ENCODE data around the gene ZBED6. TPM values are rescaled to one million over a fixed set of nuclear protein-coding genes. Genes with fewer than 3 reads are reported as not detected.
"Not testable (repeated sequence)": the region's sequence is repeated elsewhere in the genome, so short reads cannot be mapped to it uniquely, and the experiment has no call there.

Gene ZBED6
- total RNA-seq (2022) (68.2 and 69.8 TPM in 2 replicates), Bru-seq, nascent RNA (percentile 97 among the genes with signal in this experiment), BruChase-seq, experiment 1, labeled RNA remaining after a 6-hour chase (percentile 99 among the genes with signal in this experiment), BruChase-seq, experiment 2, labeled RNA remaining after a 2-hour chase (percentile 99 among the genes with signal in this experiment)
- long read RNA-seq, full-length matches to known transcripts = 14 of 18 reads
- long read RNA-seq, partial matches to known transcripts = 0 of 18 reads
- long read RNA-seq, other reads (novel, unspliced or antisense) = 4 of 18 reads

- peaks cover 44% of the 10 kb centered on the region for H3K4me1 Mint-ChIP-seq (ENCODE audit: insufficient read depth, unreplicated experiment)
- peak; percentile 100 for DNase-seq (ENCODE audit: unreplicated experiment)
- TF ChIP-seq, protein P1, sequence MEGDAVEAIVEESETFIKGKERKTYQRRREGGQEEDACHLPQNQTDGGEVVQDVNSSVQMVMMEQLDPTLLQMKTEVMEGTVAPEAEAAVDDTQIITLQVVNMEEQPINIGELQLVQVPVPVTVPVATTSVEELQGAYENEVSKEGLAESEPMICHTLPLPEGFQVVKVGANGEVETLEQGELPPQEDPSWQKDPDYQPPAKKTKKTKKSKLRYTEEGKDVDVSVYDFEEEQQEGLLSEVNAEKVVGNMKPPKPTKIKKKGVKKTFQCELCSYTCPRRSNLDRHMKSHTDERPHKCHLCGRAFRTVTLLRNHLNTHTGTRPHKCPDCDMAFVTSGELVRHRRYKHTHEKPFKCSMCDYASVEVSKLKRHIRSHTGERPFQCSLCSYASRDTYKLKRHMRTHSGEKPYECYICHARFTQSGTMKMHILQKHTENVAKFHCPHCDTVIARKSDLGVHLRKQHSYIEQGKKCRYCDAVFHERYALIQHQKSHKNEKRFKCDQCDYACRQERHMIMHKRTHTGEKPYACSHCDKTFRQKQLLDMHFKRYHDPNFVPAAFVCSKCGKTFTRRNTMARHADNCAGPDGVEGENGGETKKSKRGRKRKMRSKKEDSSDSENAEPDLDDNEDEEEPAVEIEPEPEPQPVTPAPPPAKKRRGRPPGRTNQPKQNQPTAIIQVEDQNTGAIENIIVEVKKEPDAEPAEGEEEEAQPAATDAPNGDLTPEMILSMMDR (IDR thresholded peaks at IDR 0.05; ENCODE audit: unreplicated experiment) = no peak
- BruUV-seq (replicated peaks) = no TSS peak
- H3K9me3 Mint-ChIP-seq (ENCODE audit: unreplicated experiment) = no peaks in the 10 kb centered on the region
- POLR2A ChIA-PET = interaction anchor here (0.7 to 4.3 kb wide), 16 partner anchors 12 to 359 kb away, joined by 3 to 32 read pairs (median 5); partner anchors contain the start of genes ATP2B4 and LAX1
- H3K27ac Mint-ChIP-seq (ENCODE audit: low read depth, unreplicated experiment) = peak within 1 kb of the TSS; percentile 98
- CTCF ChIA-PET = interaction anchor here (0.7 to 0.8 kb wide), 2 partner anchors 168 to 545 kb away, joined by 3 to 4 read pairs; no protein-coding TSS in a partner anchor
- H3K4me3 Mint-ChIP-seq (ENCODE audit: unreplicated experiment) = peak within 1 kb of the TSS; percentile 86
- intact Hi-C loops (cut with micrococcal nuclease) = loop anchor here (1.0 to 10.0 kb wide), 4 partner anchors 26 to 171 kb away; partner anchors contain the start of gene ATP2B4
- H3K36me3 Mint-ChIP-seq (ENCODE audit: insufficient read depth, unreplicated experiment) = peaks cover 43% of the 10 kb centered on the region
- H3K27me3 Mint-ChIP-seq (ENCODE audit: insufficient read depth, unreplicated experiment) = no peaks in the 10 kb centered on the region
These were observed at the start of gene ZBED6, which contains the start of gene ZC3H11A for GRCh38 chr1:203795441-203796235. ZBED6 (plus strand) TSS chr1:203795623; CDS start chr1:203797523, 1,900 bp downstream. ZC3H11A (plus strand) TSS chr1:203795623; CDS start chr1:203817071, 21,448 bp downstream.

DNA sequence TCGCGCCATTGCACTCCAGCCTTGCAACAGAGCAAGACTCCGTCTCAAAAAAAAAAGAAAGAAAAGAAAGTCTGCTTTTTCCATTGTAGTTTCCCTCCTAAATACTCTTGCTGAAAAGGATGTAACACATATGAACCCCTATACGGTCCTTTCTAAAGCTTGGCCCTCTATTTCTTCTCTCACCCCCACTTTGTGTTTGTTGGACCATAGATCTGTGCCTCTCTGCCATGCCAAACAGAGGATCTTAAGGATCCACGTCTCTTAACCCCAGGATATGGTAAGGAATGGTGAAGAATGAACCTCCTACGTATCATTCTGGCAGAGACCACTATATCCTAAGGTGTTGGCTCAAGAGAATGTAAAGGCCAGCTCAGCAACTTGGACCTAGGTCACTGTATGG is 49.1 kb upstream of the ZBED6 start:
- no peak overlapping the region for H3K27ac Mint-ChIP-seq (ENCODE audit: low read depth, unreplicated experiment)
- H3K27me3 Mint-ChIP-seq (ENCODE audit: insufficient read depth, unreplicated experiment) = no peaks in the 10 kb centered on the region
- H3K4me3 Mint-ChIP-seq (ENCODE audit: unreplicated experiment) = no peak overlapping the region
- ChIA-PET POLR2A (no interaction called here), CTCF (interaction anchor here (0.6 to 2.3 kb wide), 4 partner anchors 19 to 55 kb away, joined by 4 to 7 read pairs (median 5); partner anchors contain the start of gene LAX1)
- TF ChIP-seq, protein P1 (IDR thresholded peaks at IDR 0.05; ENCODE audit: unreplicated experiment) = no peak
- H3K36me3 Mint-ChIP-seq (ENCODE audit: insufficient read depth, unreplicated experiment) = no peaks in the 10 kb centered on the region
- H3K9me3 Mint-ChIP-seq (ENCODE audit: unreplicated experiment) = no peaks in the 10 kb centered on the region
- no peak for DNase-seq (ENCODE audit: unreplicated experiment)
- BruUV-seq (replicated peaks) = no TSS peak
- intact Hi-C loops (cut with micrococcal nuclease) = no loop called here
- H3K4me1 Mint-ChIP-seq (ENCODE audit: insufficient read depth, unreplicated experiment) = peaks cover 8% of the 10 kb centered on the region

DNA sequence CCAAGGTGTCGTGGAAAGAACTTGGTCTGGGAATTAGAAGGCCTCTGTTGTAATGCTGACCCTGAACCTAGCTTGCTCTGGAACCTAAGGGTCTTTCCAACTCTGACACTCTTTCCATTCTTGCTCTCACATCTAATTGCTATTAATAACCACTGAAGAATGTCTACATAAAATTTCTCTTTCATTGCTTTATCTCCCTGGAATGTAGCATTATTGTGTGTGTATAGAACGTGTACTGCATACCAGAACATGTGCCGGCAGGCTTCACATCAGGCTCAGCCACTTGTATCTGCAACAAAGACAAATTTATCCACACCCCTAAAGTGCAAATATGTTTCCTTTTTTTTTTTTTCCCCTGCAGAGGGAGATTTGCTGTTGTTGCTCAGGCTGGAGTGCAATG is 44.4 kb upstream of the ZBED6 start:
- Mint-ChIP-seq H3K9me3 (ENCODE audit: unreplicated experiment) (no peaks in the 10 kb centered on the region), H3K4me3 (ENCODE audit: unreplicated experiment) (no peak overlapping the region), H3K36me3 (ENCODE audit: insufficient read depth, unreplicated experiment) (no peaks in the 10 kb centered on the region), H3K27me3 (ENCODE audit: insufficient read depth, unreplicated experiment) (no peaks in the 10 kb centered on the region), H3K4me1 (ENCODE audit: insufficient read depth, unreplicated experiment) (peaks cover 20% of the 10 kb centered on the region), H3K27ac (ENCODE audit: low read depth, unreplicated experiment) (peak overlapping the region; percentile 60)
- intact Hi-C loops (cut with micrococcal nuclease) = loop anchor here (2.0 to 5.0 kb wide), 2 partner anchors 18 to 46 kb away; partner anchors contain the start of genes ZBED6 and ZC3H11A
- POLR2A ChIA-PET = interaction anchor here (0.6 to 3.8 kb wide), 14 partner anchors 9 to 719 kb away, joined by 3 to 30 read pairs (median 4); partner anchors contain the start of gene ATP2B4
- peak; percentile 61 for DNase-seq (ENCODE audit: unreplicated experiment)
- CTCF ChIA-PET = interaction anchor here (0.6 to 2.1 kb wide), 23 partner anchors 9 to 484 kb away, joined by 3 to 7 read pairs (median 3); no protein-coding TSS in a partner anchor
- BruUV-seq (replicated peaks) = no TSS peak
- TF ChIP-seq, protein P1 (IDR thresholded peaks at IDR 0.05; ENCODE audit: unreplicated experiment) = no peak

DNA sequence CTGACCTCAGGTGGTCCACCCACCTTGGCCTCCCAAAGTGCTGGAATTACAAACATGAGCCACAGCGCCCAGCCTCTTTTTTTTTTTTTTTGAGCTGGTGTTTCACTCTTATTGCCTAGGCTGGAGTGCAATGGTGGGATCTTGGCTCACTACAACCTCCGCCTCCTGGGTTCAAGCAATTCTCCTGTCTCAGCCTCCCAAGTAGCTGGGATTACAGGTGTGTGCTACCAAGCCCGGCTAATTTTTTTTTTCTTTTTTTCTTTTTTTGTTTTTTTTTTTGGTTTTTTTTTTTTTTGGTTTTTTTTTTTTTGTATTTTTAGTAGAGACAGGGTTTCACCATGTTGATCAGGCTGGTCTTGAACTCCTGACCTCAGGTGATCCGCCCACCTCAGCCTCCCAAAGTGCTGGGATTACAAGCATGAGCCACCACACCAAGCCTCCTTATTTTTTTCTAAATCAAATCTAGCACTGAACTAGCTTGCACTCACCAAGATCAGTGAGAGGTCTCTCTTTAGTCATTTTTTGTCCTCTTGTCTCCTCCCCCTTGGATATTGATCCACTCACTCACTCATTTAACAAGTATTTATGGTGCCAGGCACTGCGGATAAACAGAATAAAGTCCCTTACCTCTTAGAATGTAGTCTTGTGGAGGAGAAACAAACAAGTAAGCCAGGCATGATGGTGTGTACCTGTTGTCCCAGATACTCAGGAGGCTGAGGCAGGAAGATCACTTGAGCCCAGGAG is 43.6 kb upstream of the ZBED6 start:
- BruUV-seq (replicated peaks); DNase-seq (ENCODE audit: unreplicated experiment); H3K27me3 Mint-ChIP-seq (ENCODE audit: insufficient read depth, unreplicated experiment); H3K4me3 Mint-ChIP-seq (ENCODE audit: unreplicated experiment); H3K36me3 Mint-ChIP-seq (ENCODE audit: insufficient read depth, unreplicated experiment); H3K9me3 Mint-ChIP-seq (ENCODE audit: unreplicated experiment): not testable (repeated sequence)
- Mint-ChIP-seq H3K4me1 (ENCODE audit: insufficient read depth, unreplicated experiment) (peaks cover 26% of the 10 kb centered on the region), H3K27ac (ENCODE audit: low read depth, unreplicated experiment) (peak overlapping the region; percentile 17)
- intact Hi-C loops (cut with micrococcal nuclease) = loop anchor here (2.0 to 5.0 kb wide), 2 partner anchors 17 to 46 kb away; partner anchors contain the start of genes ZBED6 and ZC3H11A
- CTCF ChIA-PET = interaction anchor here (0.6 to 1.8 kb wide), 20 partner anchors 8 to 485 kb away, joined by 3 to 5 read pairs (median 3); no protein-coding TSS in a partner anchor
- POLR2A ChIA-PET = interaction anchor here (0.6 to 3.8 kb wide), 7 partner anchors 18 to 718 kb away, joined by 3 to 30 read pairs (median 5); partner anchors contain the start of gene ATP2B4

Measured in MCF 10A (cell line).